ENCODE measurements around the gene GIPR. TPM values are rescaled to one million over a fixed set of nuclear protein-coding genes. Genes with fewer than 3 reads are reported as not detected.

Gene GIPR
- total and polyA plus RNA-seq, 3 donors from 2014 or later: 0.16 to 0.74 (median 0.50) TPM

GRCh38 chr19:45691516-45692186, 23.6 kb downstream of the GIPR start, which contains the start of gene SNRPD2:
Gene SNRPD2 (minus strand): TSS chr19:45691953. CDS start chr19:45691888, 65 bp downstream.
- Histone ChIP-seq H3K9me3 (no peaks in the 10 kb centered on the region), H3K4me1 (peaks cover 5% of the 10 kb centered on the region), H3K27ac (peak within 1 kb of the TSS; percentile 83 to 86), H3K27me3 (no peaks in the 10 kb centered on the region), H3K36me3 (ENCODE audit: low read depth, missing control alignments) (no peaks in the 10 kb centered on the region), H3K4me3 (peak within 1 kb of the TSS; percentile 80 to 83)
- 0 to 1% methylated on average over 36 of the region's 36 CpGs for WGBS, 2 donors
- TF ChIP-seq, protein P1, sequence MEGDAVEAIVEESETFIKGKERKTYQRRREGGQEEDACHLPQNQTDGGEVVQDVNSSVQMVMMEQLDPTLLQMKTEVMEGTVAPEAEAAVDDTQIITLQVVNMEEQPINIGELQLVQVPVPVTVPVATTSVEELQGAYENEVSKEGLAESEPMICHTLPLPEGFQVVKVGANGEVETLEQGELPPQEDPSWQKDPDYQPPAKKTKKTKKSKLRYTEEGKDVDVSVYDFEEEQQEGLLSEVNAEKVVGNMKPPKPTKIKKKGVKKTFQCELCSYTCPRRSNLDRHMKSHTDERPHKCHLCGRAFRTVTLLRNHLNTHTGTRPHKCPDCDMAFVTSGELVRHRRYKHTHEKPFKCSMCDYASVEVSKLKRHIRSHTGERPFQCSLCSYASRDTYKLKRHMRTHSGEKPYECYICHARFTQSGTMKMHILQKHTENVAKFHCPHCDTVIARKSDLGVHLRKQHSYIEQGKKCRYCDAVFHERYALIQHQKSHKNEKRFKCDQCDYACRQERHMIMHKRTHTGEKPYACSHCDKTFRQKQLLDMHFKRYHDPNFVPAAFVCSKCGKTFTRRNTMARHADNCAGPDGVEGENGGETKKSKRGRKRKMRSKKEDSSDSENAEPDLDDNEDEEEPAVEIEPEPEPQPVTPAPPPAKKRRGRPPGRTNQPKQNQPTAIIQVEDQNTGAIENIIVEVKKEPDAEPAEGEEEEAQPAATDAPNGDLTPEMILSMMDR (IDR thresholded peaks at IDR 0.05): no peak
- TF ChIP-seq POLR2A (IDR thresholded peaks at IDR 0.05): peak; percentile 25
- intact Hi-C loops (cut with DNase I; ENCODE audit: low total_unique reads): no loop called here
- DNase-seq: peak; percentile 95

DNA sequence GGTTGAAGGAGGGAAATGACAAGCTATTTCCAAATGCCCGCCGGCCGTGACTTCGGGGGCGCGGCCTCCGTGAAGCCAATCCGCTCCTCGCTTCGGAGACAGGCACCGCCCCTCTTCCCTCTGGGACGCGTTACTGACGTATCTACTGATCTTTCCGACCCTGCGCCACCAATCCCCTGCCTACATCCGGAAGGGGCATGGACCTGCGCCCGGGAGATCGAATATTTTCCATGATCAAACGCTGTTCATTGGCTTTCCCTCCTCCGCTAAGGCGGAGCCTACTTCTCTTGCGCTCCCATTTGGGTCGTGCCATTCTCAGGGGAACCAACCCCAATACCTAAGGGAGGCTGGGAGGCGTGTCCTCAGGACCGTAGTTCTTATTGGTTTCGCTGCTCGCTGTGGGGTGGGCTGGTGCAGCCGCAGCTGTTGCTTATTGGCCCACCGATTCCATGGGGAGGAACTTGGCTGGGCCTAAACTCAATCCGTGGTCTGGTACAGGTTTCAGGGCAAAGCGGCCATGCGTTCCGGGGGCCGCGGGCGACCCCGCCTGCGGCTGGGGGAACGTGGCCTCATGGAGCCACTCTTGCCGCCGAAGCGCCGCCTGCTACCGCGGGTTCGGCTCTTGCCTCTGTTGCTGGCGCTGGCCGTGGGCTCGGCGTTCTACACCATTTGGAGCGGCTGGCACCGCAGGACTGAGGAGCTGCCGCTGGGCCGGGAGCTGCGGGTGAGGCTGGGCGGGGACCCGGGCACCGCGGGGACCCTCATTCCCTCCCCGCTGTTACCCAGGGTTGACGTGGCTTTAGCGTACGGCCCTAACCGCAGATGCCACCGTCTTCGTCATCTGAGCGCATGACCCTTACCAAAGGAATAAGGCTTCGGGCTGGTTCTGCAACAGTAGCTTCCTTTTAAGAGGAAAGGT, 24.4 kb downstream of the GIPR start, which contains the start of gene QPCTL:
TSS of gene QPCTL (plus strand) at position 480 of the 919 bp plus-strand sequence. CDS start at position 518, 38 bp downstream.
- H3K27ac ChIP-seq: peak within 1 kb of the TSS; percentile 83 to 86
- intact Hi-C loops (cut with DNase I; ENCODE audit: low total_unique reads): no loop called here
- H3K36me3 ChIP-seq (ENCODE audit: low read depth, missing control alignments): no peaks in the 10 kb centered on the region
- H3K9me3 ChIP-seq: no peaks in the 10 kb centered on the region
- H3K27me3 ChIP-seq: no peaks in the 10 kb centered on the region
- WGBS, 2 donors: 0% methylated on average over 38 to 52 of the region's 70 CpGs
- H3K4me3 ChIP-seq: peak within 1 kb of the TSS; percentile 80 to 83
- H3K4me1 ChIP-seq: peaks cover 5% of the 10 kb centered on the region
- no peak for TF ChIP-seq POLR2A (IDR thresholded peaks at IDR 0.05)
- TF ChIP-seq, protein P1 (IDR thresholded peaks at IDR 0.05): no peak
- DNase-seq: peak; percentile 98

DNA sequence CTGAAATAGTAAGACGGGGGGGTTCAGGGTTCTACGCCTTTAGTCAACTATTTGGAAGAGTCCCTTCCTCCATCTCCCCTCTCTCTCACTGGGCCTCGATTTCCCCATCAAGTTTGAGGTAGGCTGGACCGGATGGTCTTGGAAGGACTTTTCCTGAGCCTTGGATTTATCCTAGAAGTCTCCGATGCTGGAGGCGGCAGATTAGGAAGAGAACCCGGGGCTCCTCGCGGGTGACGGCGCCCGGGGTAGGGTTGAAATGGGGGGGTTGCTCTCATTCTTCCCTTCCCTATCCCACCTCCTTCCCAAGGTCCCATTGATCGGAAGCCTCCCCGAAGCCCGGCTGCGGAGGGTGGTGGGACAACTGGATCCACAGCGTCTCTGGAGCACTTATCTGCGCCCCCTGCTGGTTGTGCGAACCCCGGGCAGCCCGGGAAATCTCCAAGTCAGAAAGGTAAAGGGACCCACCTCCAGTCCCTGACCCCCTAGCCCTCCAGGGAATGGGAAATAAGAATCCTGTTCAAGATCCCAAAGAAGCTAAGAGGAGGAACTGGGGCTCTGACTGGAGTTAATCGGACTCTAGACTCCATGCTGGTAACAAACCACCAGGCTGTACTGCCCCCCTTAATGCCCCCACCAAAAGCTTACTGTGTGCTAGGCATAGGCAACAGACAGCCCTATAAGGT, 25.2 kb downstream of the GIPR start:
- Histone ChIP-seq H3K4me3 (peak overlapping the region; percentile 80 to 83), H3K9me3 (no peaks in the 10 kb centered on the region), H3K27ac (peak overlapping the region; percentile 83 to 86), H3K4me1 (peaks cover 5% of the 10 kb centered on the region), H3K27me3 (no peaks in the 10 kb centered on the region), H3K36me3 (ENCODE audit: low read depth, missing control alignments) (no peaks in the 10 kb centered on the region)
- peak; percentile 88 for DNase-seq
- intact Hi-C loops (cut with DNase I; ENCODE audit: low total_unique reads): no loop called here
- no peak for TF ChIP-seq POLR2A (IDR thresholded peaks at IDR 0.05)
- TF ChIP-seq, protein P1 (IDR thresholded peaks at IDR 0.05): peak; percentile 65 to 78 (median 77)
- WGBS, 2 donors: 1 to 2% methylated on average over 19 to 22 of the region's 22 CpGs

DNA sequence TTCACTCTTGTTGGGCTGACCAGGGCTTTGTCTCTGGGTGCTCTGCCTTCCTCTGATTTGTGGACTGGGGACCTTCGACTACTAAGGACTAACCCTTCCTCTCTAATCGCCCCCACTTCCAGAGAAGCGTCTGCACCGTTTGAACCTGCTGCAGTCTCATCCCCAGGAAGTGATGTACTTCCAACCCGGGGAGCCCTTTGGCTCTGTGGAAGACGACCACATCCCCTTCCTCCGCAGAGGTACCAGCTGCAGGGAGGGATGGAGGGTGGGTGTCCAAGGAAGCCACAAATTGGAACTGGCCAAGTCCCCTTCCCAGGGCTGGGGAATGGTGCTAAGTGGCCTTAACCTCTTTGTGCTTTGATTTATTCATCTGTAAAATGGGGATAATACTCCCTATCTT, 33.7 kb downstream of the GIPR start:
- Histone ChIP-seq H3K9me3 (no peaks in the 10 kb centered on the region), H3K27me3 (no peaks in the 10 kb centered on the region), H3K4me3 (no peak overlapping the region), H3K36me3 (ENCODE audit: low read depth, missing control alignments) (no peaks in the 10 kb centered on the region), H3K4me1 (no peaks in the 10 kb centered on the region), H3K27ac (no peak overlapping the region)
- TF ChIP-seq, protein P1 (IDR thresholded peaks at IDR 0.05): no peak
- TF ChIP-seq POLR2A (IDR thresholded peaks at IDR 0.05): no peak
- 83 to 87% methylated on average over 7 of the region's 7 CpGs for WGBS, 2 donors
- DNase-seq: no peak
- intact Hi-C loops (cut with DNase I; ENCODE audit: low total_unique reads): no loop called here
